Activated naive CD8-positive, alpha-beta T cell treated with anti-CD3 and anti-CD28 coated beads for 36 hours (primary cell): Measurements from ENCODE around the gene COL26A1. TPM values are rescaled to one million over a fixed set of nuclear protein-coding genes. Genes with fewer than 3 reads are reported as not detected.
"Not testable (repeated sequence)": the region's sequence is repeated elsewhere in the genome, so short reads cannot be mapped to it uniquely, and the experiment has no call there.

Experiments
- DNase-seq: peaks from one replicate; pipeline ENCODE4 v3.0.0; 2021
- H3K27ac Mint-ChIP-seq: one replicate; pipeline ENCODE4 v1.8.0; 2022; ENCODE audit warnings: mild to moderate bottlenecking, moderate library complexity, mixed read lengths
- H3K27me3 Mint-ChIP-seq: one replicate; pipeline ENCODE4 v1.8.0; 2022; ENCODE audit warnings: mild to moderate bottlenecking, mixed read lengths
- H3K36me3 Mint-ChIP-seq: one replicate; pipeline ENCODE4 v1.8.0; 2021; ENCODE audit warnings: mild to moderate bottlenecking, mixed read lengths
- H3K4me1 Mint-ChIP-seq: one replicate; pipeline ENCODE4 v1.8.0; 2021; ENCODE audit warnings: mixed read lengths
- H3K4me3 Mint-ChIP-seq: one replicate; pipeline ENCODE4 v1.8.0; 2022; ENCODE audit warnings: mild to moderate bottlenecking, moderate library complexity, mixed read lengths
- H3K9me3 Mint-ChIP-seq: one replicate; pipeline ENCODE4 v1.8.0; 2022; ENCODE audit warnings: mixed read lengths
- total RNA-seq, 2 experiments: library from RNA; stranded (reverse); gene quantifications; one replicate each; pipeline ENCODE4 v1.2.3, GENCODE V29; 2021

The COL26A1 gene
- total RNA-seq, 2 experiments from 2014 or later, result not detected

DNA sequence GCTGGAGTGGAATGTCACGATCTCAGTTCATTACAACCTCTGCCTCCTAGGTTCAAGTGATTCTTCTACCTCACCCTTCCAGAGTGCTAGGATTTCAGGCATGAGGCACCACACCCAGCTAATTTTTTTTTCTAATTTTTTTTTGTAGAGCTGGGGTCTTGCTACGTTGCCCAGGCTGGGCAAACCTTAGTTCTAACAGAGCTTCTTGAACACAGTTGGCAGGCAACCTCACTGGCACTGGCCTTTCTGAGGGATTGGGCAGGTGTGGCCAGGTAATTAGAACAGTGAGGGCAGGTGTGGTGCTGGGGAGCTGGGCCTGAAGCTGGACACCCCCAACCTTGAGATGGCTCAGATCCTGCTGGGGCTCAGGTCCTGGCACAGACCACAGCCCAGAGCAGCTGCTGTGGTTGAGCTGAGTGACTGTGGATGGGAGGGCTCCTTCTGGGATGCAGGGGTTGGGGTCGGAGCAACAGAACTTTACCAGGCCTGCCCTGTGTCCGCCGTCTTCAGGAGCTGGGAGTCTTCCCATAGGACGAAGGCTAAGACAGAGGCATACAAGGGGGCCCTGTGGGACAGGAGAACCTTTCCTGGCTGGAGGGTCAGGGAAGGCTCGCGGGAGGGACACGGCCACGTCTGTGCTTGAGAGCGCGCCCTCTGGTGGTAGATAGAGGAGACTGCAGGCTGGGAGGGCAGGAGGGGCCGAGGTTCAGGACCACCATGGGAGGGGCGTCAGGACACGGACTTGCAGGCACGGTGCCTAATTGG, 48.2 kb downstream of the COL26A1 start:
- Mint-ChIP-seq H3K27ac (no peak overlapping the region), H3K36me3 (no peaks in the 10 kb centered on the region), H3K4me1 (peaks cover 6% of the 10 kb centered on the region), H3K27me3 (peaks cover 6% of the 10 kb centered on the region), H3K9me3 (peaks cover 9% of the 10 kb centered on the region), H3K4me3 (no peak overlapping the region)
- peak; percentile 22 for DNase-seq

DNA sequence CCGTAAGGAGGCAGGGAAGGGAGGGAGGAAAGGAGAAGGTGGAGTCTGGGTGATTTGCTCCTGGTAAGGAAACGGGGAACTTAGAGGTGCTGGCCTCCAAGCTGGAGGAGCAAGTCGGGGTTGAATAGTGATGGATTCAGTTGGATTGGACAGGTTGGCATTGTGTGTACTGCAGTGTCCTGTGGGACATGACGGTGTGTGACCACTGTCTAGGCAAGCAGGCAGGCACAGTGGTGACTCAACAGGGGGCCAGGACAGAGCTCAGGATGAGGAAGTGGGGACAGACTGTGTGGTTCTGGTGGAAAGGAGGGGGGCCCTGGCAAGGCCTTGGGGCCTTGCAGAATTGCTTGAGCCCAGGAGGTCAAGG, 48.8 kb downstream of the COL26A1 start:
- DNase-seq, result no peak
- H3K27ac Mint-ChIP-seq, result no peak overlapping the region
- H3K27me3 Mint-ChIP-seq, result peaks cover 6% of the 10 kb centered on the region
- peaks cover 6% of the 10 kb centered on the region for H3K4me1 Mint-ChIP-seq
- no peak overlapping the region for H3K4me3 Mint-ChIP-seq
- H3K9me3 Mint-ChIP-seq, result peaks cover 9% of the 10 kb centered on the region
- no peaks in the 10 kb centered on the region for H3K36me3 Mint-ChIP-seq

DNA sequence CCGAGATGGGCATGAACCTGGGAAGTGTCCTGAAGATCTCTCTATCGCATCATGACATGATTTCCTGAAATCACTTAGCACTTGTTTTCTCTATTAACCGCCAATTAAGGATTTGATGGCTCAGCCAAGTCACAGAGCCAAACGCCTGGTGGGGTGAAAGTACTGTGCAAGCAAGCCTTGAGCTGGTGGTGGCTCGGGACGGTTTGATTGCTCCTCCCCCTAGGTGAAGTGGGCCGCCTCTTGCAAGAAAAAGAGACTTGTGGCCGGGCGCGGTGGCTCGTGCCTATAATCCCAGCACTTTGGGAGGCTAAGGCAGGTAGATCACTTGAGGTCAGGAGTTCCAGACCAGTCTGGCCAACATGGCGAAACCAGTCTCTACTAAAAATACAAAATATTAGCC, 50.3 kb downstream of the COL26A1 start:
- H3K4me1 Mint-ChIP-seq, result peaks cover 6% of the 10 kb centered on the region
- H3K36me3 Mint-ChIP-seq, result no peaks in the 10 kb centered on the region
- H3K27me3 Mint-ChIP-seq, result peaks cover 6% of the 10 kb centered on the region
- no peak overlapping the region for H3K27ac Mint-ChIP-seq
- peaks cover 9% of the 10 kb centered on the region for H3K9me3 Mint-ChIP-seq
- H3K4me3 Mint-ChIP-seq, result no peak overlapping the region
- no peak for DNase-seq

DNA sequence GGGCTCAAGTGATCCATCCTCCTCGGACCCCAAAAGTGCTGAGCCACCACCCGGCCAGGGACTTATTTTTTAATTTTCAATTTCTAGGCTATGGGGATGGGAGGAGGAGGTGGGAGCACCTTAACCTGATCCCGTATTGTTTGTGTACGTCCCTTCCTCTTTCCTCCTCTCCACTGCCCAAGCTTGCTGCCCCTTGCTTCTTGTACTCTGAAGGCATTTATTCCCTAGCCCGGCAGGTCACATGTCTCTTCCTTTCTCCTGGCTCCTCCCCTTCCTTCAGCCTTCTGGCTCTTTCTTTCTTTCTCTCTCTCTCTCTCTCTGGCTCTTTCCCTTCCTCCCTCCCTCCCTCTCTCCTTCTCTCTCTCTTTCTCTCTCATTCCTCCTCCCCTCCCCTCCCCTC, 56.0 kb downstream of the COL26A1 start:
- Mint-ChIP-seq H3K27ac (no peak overlapping the region), H3K36me3 (no peaks in the 10 kb centered on the region), H3K4me1 (no peaks in the 10 kb centered on the region), H3K4me3 (no peak overlapping the region), H3K9me3 (no peaks in the 10 kb centered on the region), H3K27me3 (peaks cover 10% of the 10 kb centered on the region)
- DNase-seq, result no peak

DNA sequence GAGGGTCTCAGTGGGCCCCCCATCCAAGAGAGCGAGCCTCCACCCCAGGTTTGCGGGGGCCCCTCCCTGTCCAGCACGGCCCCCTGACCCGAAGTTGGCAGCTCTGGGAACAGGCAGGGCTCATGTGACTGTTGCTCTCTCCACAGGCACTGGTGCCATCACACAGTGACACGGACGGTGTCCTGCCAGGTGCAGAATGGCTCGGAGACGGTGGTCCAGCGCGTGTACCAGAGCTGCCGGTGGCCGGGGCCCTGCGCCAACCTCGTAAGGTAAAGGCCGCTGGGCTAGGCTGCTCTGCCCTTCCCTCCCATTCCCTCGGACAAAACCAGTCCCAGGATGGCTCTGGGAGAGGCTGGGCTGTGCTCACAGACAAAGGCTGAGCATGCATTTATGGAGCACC, 57.2 kb downstream of the COL26A1 start:
- no peak for DNase-seq
- no peak overlapping the region for H3K27ac Mint-ChIP-seq
- H3K4me3 Mint-ChIP-seq, result no peak overlapping the region
- no peaks in the 10 kb centered on the region for H3K36me3 Mint-ChIP-seq
- no peaks in the 10 kb centered on the region for H3K9me3 Mint-ChIP-seq
- peaks cover 10% of the 10 kb centered on the region for H3K27me3 Mint-ChIP-seq
- no peaks in the 10 kb centered on the region for H3K4me1 Mint-ChIP-seq

DNA sequence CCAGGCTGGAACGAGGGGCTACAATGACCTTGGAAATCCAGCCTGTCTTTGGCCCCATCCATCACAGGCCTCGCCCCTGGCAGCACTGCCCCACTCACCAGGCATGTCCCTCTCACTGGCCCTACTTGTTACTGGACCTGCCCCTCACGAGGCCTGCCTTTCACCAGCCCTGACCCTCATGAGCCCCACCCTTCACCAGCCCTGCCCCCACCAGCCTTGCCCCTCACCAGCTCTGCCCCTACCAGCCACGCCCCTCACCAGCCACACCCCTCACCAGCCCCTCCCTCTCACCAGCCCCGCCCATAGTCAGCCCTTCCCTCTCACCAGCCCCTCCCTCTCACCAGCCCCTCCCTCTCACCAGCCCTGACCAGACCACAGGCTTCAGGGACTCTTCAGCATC, 57.8 kb downstream of the COL26A1 start:
- Mint-ChIP-seq H3K36me3 (no peaks in the 10 kb centered on the region), H3K27me3 (peaks cover 10% of the 10 kb centered on the region), H3K4me1 (no peaks in the 10 kb centered on the region), H3K9me3 (no peaks in the 10 kb centered on the region), H3K4me3 (no peak overlapping the region), H3K27ac (no peak overlapping the region)
- no peak for DNase-seq

DNA sequence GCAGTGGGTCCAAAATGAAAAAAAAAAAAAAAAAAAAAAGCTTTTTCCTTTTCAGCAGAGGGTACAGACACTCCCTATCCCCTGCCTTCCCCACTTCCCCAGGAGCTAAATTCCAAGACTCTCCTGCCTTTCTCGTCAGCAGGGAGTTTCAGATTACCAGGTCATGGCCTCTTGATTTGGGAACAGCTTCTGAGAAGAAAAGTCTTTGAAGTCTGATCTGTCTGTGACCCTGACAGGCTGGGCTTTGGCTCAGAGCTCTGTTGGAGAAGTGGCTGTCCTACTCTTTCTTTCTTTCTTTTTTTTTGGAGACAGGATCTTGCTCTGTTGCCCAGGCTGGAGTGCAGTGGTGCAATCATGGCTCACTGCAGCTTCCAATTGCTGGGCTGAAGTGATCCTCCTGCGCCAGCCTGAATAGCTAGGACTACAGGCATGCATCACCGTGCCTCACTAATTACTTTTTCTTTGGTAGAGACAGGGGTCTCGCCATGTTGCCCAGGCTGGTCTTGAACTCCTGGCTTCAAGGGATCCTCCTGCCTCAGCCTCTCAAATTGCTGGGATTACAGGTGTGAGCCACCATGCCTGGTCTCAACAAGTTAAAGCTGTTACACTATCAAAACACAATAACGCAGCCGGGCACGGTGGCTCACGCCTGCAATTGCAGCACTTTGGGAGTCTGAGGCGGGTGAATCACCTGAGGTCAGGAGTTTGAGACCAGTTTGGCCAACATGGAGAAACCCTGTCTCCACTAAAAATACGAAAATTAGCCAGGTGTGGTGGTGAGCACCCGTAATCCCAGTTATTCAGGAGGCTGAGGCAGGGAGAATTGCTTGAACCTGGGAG, 59.9 kb downstream of the COL26A1 start:
- Mint-ChIP-seq H3K9me3 (no peaks in the 10 kb centered on the region), H3K36me3 (no peaks in the 10 kb centered on the region), H3K27ac (no peak overlapping the region), H3K4me3 (no peak overlapping the region), H3K4me1 (no peaks in the 10 kb centered on the region), H3K27me3 (peaks cover 10% of the 10 kb centered on the region)
- DNase-seq, result no peak

DNA sequence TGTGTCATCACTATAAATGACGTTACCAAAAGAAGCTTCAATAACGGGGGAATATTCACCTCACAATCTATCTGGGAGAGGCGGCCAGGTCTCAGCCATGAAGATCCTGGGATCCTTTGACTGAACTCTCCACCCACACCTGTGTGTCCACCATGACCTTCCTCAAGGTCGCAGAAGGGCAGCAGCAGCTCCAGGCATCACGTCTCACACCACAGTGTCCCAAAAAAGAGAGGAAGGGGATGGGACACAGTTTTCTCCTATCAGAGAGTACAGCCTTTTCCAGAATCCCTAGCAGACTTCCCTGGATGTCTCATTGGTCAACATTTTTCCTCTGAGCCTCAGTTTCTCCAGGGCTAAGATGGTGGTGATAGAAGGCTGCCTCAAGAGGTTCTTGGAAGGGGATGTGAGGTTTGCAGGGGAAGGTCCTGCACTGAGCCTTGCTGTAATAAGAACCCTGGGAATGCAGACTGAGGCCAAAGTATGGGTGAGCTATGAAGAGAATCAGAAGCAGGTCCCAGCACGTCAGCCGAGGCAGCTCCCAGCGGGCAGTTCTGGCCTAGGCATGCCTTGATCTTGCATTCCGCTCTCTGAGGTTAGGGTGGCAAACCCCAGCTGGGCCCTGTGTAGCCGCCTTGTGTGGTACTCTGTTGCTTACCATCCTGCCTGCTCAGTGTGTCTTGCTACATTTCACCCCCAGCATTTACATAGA, 63.8 kb downstream of the COL26A1 start:
- Mint-ChIP-seq H3K4me3 (no peak overlapping the region), H3K4me1 (peaks cover 3% of the 10 kb centered on the region), H3K36me3 (no peaks in the 10 kb centered on the region), H3K9me3 (no peaks in the 10 kb centered on the region), H3K27ac (no peak overlapping the region), H3K27me3 (peaks cover 3% of the 10 kb centered on the region)
- DNase-seq, result no peak

DNA sequence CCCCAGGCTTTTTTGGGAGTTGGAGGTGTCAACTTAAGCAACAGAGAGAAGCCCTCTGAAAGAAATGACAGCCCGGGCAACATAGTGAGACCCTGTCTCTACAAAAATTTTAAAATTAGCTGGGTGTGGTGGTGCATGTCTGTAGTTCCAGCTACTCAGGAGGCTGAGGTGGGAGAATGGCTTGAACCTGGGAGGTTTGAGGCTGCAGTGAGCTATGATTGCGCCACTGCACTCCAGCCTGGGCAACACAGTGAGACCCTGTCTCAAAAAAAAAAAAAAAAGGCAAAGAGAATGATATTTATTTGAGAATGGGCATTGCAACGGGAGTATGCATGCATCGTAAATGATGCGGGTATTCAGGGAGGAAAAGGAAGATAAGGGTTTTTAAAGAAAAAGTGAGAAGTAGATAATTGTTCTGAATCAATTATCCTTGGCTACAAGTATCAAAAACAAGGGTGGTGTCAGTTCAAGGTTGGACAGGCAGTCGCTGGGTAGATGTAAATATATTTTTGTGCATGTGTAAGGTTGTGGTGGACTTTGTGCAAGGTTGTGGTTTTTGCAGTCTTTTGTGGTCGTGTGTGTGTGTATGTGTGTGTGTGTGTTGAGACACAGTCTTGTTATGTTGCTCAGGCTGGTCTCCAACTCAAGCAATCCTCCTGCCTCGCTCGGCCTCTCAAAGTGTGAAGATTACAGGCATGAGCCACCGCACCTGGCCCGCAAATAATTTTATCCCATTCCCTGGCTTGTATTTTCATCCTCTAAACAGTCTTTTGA, 65.6 kb downstream of the COL26A1 start:
- Mint-ChIP-seq H3K4me1 (peaks cover 3% of the 10 kb centered on the region), H3K27ac (no peak overlapping the region), H3K27me3 (no peaks in the 10 kb centered on the region), H3K4me3 (no peak overlapping the region), H3K9me3 (no peaks in the 10 kb centered on the region), H3K36me3 (no peaks in the 10 kb centered on the region)
- no peak for DNase-seq

DNA sequence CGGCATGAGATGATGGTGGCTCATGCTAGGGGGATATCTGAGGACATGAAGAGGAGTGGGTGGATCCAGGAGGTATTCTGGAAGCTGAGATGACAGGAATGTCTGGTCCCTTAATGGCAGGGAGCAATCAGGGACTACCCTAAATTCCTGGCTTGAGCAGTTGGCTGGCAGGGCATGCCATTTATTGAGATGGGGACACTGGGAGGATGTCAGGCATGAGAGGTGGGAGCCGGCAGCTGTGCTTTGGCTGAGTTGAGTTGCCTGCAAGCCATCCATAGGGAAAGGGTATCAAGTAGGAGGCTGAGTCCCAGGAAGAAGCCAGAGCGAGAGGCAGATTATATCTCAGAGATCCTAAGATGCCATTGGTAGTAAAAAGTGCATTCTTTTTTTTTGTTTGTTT, 69.6 kb downstream of the COL26A1 start:
- H3K36me3 Mint-ChIP-seq, result no peaks in the 10 kb centered on the region
- H3K4me1 Mint-ChIP-seq, result peaks cover 3% of the 10 kb centered on the region
- no peak overlapping the region for H3K27ac Mint-ChIP-seq
- DNase-seq, result no peak
- H3K27me3 Mint-ChIP-seq, result peaks cover 25% of the 10 kb centered on the region
- H3K9me3 Mint-ChIP-seq, result no peaks in the 10 kb centered on the region
- H3K4me3 Mint-ChIP-seq, result no peak overlapping the region

DNA sequence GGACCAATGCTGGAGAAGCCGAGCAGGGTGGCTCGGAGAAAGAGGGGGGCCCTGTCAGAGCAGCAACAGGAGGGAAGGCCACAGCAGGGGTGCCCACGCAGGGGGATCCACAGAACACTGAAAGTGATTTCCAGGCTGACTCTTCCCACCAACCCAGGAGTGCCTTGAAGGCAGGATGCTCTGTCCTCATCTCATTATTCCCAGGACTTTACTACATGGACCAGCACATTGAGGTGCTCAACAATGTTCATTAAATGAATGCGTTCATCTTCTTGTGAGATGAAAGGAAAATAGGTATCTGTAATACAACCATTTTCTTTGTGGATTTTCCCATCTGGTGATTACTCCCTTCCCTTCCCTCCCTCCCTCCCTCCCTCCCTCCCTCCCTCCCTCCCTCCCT, 71.0 kb downstream of the COL26A1 start:
- H3K9me3 Mint-ChIP-seq, result no peaks in the 10 kb centered on the region
- no peaks in the 10 kb centered on the region for H3K4me1 Mint-ChIP-seq
- no peak for DNase-seq
- no peak overlapping the region for H3K4me3 Mint-ChIP-seq
- no peaks in the 10 kb centered on the region for H3K36me3 Mint-ChIP-seq
- no peak overlapping the region for H3K27ac Mint-ChIP-seq
- peaks cover 25% of the 10 kb centered on the region for H3K27me3 Mint-ChIP-seq

DNA sequence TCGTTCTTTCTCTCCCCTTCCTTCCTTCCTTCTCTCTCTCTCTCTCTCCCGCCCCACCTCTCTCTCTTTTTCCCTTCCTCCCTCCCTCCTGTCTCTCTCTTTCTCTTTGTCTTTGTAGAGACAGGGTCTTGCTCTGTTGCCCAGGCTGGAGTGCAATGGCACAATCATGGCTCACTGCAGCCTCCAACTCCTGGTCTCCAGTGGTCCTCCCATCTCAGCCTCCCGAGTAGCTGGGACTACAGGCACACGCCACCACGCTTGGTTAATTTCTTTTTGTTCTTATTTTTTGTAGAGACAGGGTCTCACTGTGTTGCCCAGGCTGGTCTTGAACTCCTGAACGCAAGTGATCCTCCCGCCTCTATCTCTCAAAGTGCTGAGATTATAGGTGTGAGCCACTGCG, 71.5 kb downstream of the COL26A1 start:
- not testable (repeated sequence) for H3K36me3 Mint-ChIP-seq, H3K4me1 Mint-ChIP-seq, H3K9me3 Mint-ChIP-seq, H3K27ac Mint-ChIP-seq, H3K4me3 Mint-ChIP-seq, DNase-seq
- peaks cover 25% of the 10 kb centered on the region for H3K27me3 Mint-ChIP-seq

DNA sequence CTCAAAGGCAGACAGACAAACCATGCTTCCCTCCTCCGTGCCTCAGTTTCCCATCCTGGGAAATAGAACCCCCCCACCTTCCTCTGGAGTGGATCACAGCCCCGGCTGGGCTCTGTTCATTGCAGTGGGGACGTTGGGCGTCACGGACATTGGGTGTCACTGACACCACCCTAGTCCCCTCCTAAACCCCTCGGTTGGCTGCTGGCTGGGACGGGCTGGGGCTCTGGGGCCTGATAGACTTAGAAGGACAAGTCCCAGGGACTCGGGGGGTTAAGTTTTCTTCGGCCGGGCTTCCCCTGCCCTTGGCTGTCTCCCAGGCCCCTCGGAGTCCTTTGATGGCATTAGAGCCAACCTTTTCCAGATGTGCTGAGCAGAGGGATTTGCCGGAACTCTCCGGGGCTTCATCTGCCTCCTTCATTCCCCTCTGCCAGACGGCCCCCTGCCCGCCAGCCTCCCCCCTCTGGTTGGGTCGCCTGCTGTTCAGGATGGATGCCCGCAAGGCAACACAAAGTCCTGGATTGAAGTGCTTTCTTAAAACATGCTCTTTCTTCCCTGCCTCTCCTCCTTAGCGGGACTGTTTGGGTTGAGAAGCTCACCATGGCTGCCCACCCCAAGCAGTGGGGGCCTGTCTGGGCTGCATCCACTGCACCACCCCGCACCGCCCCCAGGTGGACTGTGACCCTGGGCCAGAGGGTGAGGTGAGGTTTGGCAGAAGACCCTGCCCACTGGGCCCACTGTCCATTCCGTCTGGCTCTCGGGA, 73.0 kb downstream of the COL26A1 start:
- H3K4me1 Mint-ChIP-seq, result no peaks in the 10 kb centered on the region

DNA sequence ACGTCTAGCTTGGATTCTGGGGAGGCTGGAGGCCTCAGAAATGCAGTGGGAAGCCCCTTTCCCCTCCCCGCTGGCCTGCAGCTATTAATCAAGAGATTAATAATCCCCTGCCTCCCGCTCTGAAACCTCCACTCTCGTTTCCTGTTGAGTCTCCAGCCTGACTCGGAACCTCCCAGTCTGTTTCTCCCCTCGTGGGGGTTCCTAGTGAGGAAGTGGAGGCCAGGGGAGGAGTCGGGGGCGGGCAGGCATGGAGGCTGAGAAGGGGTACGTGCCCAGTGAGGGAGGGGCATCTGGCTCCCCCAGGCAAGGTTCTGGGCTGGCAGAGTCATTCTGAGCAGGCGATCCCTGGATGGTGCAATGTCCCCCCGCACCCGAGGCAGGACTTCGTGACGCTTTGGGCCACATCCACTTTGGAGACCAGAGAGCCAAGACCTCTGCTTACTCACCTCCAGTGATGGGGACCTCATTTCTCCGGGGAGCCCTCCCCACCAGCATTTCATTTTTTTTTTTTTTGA, 73.6 kb downstream of the COL26A1 start:
- Mint-ChIP-seq H3K4me3 (no peak overlapping the region), H3K36me3 (no peaks in the 10 kb centered on the region), H3K4me1 (no peaks in the 10 kb centered on the region), H3K27me3 (peaks cover 25% of the 10 kb centered on the region), H3K9me3 (no peaks in the 10 kb centered on the region), H3K27ac (no peak overlapping the region)
- no peak for DNase-seq

More for the DNA sequence above, 73.0 kb downstream of the COL26A1 start:
- Mint-ChIP-seq H3K9me3 (no peaks in the 10 kb centered on the region), H3K27me3 (peaks cover 25% of the 10 kb centered on the region), H3K4me3 (no peak overlapping the region), H3K27ac (no peak overlapping the region), H3K36me3 (no peaks in the 10 kb centered on the region)
- DNase-seq, result no peak
